Left colon (tissue), 2 donors: ENCODE data around the gene GFI1B. TPM values are rescaled to one million over a fixed set of nuclear protein-coding genes. Genes with fewer than 3 reads are reported as not detected.
"Not testable (repeated sequence)": the region's sequence is repeated elsewhere in the genome, so short reads cannot be mapped to it uniquely, and the experiment has no call there.

Experiments used
- ATAC-seq: fragments of 200-7000 bp; cut with Tn5 transposase; one replicate; pipeline ENCODE4 v1.9.1; 2020; ENCODE audit warnings: mild to moderate bottlenecking, moderate library complexity
- DNase-seq, 2 donors: peaks; one replicate each; pipeline ENCODE4 v3.0.0-alpha.2; 2020
- intact Hi-C, 2 donors: fragments of 100-400 bp; cut with DNase I in 1 of 2; cut with micrococcal nuclease in 1 of 2; formaldehyde crosslinking; loops; one replicate each; pipeline versions ENCODE4 v1.11.2 to v1.14.0; 2022; cut with DNase I, micrococcal nuclease
- total RNA-seq, 2 donors: library from RNA; stranded (reverse); fragmentation: NEBNext Ultra II Directional; extraction: Animal tissue kit (Norgen Biotek cat#: 25700); gene quantifications; one replicate each; pipeline ENCODE4 v1.2.1, GENCODE V29; 2021
- donor health status: DM: no; HTN: no; CAD: no.
- donor health status: DM: yes; HTN: yes; CAD: no.

GFI1B gene
- total RNA-seq, 2 donors from 2014 or later, result 0.89 to 1.3 TPM

DNA sequence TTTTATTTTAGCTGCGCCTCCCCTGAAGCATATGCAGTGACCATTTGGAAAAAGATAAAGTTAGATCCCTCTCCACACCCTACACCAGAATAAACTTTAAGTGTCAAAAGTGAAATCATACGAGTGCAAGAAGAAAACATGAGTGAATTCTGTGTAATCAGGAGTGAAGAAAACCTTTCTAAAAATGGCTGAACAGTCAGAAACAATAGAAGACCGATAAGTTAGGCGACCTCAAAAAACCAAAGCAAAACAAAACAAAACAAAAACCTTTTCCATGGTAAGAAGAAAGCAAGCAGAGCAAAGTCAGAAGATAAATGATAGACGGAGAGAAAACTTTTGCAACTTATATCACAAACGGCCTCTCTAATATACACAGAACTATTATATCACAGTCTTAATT is 17.5 kb upstream of the GFI1B start:
- intact Hi-C loops, result no loop called here
- DNase-seq (no peak), ATAC-seq (no peak)

DNA sequence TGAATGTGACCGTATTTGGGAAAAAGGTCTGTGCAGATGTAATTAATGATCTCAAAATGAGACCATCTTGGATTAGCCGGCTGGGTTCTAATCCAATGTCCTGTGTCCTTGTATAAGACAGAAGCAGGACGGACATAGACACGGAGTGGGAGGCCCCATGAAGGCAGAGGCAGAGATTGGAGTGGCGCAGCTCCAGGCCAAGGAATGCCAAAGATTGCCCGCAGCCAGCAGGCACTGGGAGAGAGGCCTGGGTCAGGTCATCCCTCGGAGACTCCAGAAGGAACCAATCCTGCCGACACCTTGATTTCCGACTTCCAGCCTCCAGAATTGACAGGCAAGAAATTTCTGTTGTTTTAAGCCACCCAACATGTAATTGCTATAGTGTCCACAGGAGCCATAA is 13.0 kb upstream of the GFI1B start:
- DNase-seq, result no peak
- no peak for ATAC-seq
- intact Hi-C loops, result no loop called here

DNA sequence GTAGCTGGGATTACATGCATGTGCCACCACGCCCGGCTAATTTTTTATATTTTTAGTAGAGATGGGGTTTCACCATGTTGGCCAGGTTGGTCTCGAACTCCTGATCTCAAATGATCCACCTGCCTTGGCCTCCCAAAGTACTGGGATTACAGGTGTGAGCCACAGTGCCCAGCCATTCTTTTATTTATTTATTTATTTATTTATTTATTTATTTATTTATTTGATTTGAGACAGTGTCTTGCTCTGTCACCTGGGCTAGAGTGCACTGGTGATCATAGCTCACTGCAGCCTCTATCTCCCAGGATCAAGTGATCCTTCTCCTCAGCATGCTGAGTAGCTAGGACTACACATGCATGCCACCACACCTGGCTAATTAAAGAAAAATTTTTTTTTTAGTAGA is 10.6 kb upstream of the GFI1B start:
- intact Hi-C loops, DNase-seq, ATAC-seq: not testable (repeated sequence)

DNA sequence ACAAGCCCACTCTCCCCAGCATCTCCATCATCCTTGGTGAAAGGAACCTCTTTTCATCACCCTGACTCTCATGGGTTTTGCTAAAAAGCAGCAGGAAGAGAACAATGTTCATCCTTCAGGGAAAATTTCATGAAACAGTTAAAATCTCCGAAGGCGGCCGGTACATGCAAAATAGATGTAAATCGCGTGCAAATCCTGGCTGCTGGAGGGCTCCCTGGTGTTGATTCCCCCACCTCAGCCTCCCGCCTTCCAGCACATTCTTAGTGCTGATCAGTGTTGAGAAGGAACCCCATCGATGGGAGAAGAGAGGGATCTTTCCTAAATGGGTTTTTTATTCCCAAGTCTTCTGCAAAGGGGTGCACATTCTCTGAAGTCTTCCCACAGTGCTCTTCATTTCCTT is 8.7 kb upstream of the GFI1B start:
- ATAC-seq (no peak), DNase-seq (no peak)
- intact Hi-C loops, result no loop called here

DNA sequence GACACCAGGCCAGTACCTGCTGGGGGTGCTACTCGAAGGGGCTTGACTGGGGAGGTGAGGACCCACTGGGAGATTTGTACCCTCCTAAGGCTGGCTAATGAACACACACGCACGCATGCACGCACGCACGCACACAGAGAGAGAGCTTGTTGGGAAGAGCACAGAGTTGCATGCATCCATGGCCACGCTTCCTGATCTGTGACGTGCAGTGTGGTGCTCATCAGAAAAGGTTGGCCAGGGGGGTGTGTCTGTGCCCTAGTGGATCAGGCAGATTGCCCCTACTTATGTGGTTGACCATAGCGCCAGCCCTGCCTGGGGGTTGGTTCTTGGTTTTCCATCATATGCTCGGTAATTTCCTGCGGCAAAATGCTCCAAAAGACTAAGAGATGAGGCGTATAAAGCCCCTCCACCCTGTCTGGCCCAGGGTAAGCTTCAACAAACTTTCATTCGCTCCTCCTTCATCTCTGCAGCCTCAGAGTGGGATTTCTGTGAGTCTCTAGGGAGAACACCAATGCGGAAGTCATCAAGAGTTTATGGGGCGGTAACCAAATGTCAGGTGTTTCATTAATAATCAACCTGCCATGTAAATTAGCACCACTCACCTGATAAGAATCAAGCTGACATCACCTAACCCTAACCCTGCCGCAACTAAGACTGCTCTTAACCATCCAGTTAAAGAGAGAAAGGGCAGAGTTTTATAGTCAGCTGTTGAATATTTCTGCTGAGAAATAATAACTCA is 8.0 kb upstream of the GFI1B start:
- intact Hi-C loops, result no loop called here
- peak; percentile 93 for ATAC-seq
- no peak for DNase-seq

DNA sequence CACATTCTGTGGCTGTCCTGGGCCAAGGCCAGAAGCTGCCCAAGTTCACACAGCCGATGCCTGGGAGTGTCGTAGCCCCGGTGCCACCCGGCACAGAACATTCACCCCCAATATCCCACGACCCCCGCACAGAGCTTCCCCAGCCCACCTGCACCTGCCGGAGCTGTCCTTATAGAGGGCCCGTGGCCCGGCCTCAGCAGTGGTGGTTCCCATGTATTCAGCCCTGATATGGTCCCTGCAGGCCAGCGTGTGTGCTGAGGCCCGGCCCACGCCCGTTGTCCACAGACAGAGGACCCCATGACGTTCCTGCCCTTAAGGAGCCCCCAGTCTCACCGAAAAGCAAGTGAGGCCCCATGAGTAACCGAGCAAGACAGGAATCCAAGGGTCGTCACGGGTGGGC is 5.3 kb upstream of the GFI1B start:
- intact Hi-C loops, result no loop called here
- no peak for DNase-seq
- no peak for ATAC-seq

DNA sequence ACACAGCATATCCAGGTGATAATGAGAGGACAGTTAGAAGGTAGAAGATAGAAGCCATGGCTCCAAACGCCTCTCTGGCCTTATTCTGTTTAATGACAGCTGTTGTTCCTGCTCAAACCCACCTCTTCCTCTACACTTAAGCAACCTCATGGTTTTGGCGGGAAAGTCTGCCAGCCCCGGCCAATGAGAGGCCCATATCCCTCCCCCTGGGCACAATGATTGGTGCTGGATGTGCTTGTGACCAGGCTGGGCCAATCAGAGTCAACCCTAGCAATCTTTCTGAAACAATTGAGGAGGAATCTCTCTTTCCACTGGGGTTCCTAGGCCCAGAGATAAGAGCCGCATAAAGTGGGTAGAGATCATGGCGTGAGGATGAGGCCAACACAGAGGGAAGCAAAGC is 4.8 kb upstream of the GFI1B start:
- intact Hi-C loops, result no loop called here
- no peak for DNase-seq
- ATAC-seq, result no peak

DNA sequence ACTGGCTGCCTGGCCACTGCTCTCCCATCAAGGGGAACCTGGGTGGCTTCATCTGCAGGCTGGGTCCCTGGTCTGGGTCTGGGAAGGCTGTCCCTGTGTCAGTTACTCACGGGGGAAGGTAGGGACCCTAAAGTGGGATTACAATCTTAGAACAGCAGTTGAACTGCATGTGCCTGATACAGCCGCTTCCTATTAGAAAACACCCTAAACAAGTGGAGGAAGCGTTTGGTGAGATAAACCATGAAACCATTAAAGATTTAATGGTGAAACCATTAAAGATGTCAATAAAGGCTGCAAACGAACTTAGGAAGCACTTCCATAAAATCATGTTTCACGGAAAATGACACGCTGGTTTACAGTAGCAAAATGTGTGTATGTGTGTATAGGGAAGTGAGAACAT is 2.5 kb upstream of the GFI1B start:
- intact Hi-C loops, result no loop called here
- DNase-seq (no peak), ATAC-seq (no peak)

DNA sequence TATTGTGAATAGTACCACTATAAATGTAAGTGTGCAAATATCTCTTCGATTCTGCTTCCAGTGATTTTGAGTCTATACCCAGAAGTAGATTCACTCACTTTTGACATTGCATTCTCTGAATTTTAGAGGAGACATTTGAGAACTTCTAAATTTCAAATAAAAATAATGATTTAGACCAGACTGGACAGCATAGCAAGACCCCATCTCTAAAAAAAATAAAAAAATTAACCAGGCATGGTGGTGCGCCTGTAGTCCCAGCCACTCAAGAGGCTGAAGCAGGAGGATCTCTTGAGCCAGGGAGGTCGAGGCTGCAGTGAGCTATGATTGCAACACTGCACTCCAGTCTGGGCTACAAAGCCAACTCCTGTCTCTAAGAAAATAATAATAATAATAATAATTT is 1.9 kb upstream of the GFI1B start:
- intact Hi-C loops, result no loop called here
- DNase-seq (no peak), ATAC-seq (no peak)

DNA sequence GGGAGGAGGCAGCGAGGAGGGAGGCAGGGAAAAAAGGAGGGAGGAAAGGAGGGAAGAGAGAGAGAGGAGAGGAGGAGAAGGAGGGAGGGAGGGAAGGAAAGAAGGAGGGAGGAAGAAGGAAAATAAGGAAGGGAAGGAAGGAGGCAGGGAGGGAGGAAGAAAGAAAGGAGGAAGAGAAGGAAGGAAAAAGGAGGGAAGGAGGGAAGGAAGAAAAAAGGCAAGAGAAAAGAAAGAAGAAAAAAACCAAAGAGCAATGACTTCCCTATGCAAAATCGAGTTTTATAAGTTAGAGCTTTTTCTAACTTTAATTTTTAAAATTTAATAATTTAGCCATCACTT is 413 bp upstream of the GFI1B start:
- intact Hi-C loops, result no loop called here
- ATAC-seq (no peak), DNase-seq (no peak)

DNA sequence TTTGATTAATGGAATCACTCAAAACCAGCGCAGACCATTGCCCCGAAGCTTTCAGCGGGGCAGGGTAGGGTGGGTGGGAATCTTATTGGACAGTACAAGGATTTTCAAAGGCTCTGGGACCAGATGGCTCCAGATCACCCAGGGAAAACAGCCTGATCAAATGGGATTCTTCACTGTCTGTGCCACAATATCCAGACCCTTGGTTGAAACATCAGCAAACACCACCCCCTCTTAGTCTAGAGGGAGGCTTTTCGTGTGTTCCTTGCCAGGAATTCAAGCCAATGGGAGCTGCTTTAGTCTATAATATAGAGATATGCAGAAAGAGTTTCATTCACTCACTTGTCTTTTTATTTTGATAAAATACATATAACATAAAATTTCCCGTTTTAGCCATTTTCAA is 1.7 kb downstream of the GFI1B start:
- DNase-seq, result no peak
- intact Hi-C loops, result no loop called here
- ATAC-seq, result no peak

DNA sequence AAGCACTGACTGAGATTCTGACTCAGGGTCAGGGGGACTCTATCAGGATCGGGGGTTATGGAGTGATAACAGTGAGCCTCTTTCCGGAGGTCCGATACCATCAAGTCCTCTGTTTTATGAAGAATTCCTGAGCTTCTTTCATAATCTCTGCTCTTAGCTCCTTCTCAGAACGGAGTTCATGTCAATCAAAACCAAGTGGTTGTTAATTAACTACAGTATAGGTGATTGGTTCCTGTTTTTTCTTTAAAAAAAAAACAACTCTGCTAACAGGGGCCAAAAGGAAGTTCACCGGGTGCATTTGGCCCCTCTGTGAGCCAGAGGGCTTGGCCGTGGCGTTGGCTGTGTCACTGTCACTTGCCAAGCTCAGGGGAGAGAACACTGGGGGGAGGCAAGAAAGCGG is 4.0 kb downstream of the GFI1B start:
- intact Hi-C loops, result no loop called here
- ATAC-seq (peak; percentile 46), DNase-seq (no peak)

DNA sequence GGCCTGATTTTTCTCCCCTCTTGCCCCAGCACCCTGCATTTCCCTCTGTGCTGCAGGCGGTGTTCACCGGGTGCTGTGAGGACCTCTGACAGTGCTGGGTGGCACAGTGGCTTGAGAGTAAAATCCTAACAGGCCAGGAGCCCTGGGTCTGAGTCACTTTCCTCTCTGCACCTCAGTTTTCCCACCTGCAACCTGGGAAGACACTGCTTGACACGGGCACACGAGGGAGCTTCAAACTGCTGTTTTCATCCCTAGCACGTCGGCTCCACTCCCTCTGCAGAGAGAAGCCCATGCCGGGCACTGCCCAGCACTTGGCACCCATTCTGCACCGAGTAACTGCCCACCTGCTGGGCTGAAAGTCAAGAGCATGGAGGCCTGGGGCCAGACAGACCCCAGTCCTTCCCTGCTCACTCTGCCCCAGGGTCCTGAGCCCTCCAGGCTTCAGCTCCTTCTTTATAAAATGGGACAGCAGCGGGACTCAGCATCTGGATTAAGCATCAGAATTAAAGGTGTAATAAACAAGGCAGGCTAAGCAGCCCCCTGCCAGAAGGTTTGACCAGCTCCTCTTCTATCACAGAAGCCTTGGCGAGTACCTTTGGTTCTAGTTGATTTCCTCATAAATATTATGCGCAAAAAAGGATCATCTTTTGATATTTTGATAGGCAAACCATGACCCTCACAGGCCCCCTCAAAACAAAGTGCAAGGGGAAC is 5.2 kb downstream of the GFI1B start:
- intact Hi-C loops, result no loop called here
- ATAC-seq, result no peak
- DNase-seq, result no peak

DNA sequence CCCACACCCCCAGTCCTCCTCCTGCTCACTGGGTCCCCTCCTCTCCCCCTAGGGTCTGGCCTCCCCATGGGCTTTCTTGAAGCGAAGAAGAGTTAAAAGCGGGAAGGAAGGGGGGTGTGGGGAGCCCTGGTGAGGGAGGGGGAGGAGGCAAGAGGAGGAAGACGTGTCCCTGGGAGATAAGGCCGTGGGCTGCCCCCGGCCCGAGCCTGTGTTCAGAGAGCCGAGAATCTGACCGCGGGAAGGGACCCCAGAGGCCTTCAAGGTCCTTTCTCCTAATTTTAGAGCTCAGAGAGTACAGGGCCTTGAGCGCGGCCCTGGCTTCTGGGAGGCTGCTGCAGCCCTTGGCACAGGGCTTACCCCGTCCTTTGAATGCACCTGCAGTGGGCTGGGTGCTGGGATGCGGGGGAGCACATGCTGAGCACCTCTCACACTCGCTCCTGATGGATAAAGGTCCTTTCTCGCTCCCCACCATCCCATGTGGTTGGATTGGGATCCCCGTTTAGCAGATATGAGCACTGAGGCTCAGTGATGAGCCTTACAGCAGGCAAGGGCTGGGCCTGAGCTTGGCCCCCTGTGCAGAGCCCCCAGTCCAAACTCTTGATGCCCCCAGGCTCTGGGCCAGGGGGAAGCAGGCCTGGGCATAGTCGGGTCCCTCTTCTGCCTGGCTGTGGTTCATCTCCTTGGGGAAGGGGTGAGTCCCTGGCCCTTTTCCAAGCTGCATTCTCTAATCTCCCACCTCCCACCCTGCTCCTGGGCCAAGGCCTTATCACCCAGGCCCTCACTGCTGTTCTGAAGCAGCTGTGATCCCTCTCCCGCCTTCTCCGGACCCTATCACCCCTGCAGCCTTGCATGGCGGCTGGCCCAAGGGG is 5.9 kb downstream of the GFI1B start:
- intact Hi-C loops, result no loop called here
- ATAC-seq, result no peak
- DNase-seq, result no peak

DNA sequence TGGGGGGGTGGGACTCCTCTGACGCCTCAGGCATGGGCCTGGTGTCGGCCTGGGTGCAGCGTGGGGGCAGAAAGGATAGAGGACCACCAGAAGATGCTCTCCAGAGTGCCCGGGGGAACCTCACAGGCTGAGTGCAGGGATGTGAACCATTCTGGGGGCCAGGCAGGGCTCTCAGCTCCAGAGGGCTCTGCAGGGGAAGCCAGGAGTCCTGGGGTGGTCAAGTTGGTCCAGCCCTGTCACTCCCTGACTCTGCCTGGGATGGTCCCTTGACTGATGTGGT is 6.5 kb downstream of the GFI1B start:
- ATAC-seq, result no peak
- intact Hi-C loops, result no loop called here

DNA sequence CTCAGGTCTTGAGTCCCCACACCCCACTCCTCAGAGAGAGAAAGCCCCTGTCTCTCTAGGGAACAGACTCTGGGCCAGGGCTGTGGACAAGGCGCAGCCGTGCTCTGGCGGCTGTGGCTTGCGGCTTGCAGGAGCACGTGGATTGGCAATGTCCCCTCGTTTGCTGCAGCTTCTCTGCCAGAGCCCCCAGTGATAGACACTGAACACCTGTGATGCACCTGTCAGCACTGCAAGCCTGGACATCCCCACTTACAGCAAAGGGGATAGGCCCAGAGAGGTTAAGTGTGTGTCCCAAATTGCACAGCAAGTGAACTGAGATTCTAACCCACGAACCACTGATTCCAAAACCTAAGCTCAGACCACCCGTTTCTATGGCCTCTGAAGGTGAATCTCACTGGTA is 7.0 kb downstream of the GFI1B start:
- no peak for DNase-seq
- intact Hi-C loops, result no loop called here
- no peak for ATAC-seq

More for the DNA sequence above, 6.5 kb downstream of the GFI1B start:
- no peak for DNase-seq

DNA sequence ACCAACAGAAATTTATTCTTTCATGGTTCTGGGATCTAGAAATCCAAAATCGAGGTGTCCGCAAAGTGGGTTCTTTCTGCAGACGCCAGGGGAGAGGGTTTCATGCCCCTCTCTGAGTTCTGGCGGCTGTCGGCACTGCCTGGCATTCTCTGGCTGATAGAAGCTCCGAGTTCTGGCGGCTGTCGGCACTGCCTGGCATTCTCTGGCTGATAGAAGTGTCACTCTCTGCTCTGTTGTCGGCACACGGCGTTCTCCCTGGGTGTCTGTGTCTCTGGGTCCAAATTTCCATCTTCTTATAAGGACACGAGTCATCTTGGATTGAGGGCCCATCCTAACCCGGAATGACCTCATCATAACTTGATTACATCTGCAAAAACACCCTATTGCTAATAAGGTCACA is 7.6 kb downstream of the GFI1B start:
- ATAC-seq (no peak), DNase-seq (no peak)
- intact Hi-C loops, result no loop called here

DNA sequence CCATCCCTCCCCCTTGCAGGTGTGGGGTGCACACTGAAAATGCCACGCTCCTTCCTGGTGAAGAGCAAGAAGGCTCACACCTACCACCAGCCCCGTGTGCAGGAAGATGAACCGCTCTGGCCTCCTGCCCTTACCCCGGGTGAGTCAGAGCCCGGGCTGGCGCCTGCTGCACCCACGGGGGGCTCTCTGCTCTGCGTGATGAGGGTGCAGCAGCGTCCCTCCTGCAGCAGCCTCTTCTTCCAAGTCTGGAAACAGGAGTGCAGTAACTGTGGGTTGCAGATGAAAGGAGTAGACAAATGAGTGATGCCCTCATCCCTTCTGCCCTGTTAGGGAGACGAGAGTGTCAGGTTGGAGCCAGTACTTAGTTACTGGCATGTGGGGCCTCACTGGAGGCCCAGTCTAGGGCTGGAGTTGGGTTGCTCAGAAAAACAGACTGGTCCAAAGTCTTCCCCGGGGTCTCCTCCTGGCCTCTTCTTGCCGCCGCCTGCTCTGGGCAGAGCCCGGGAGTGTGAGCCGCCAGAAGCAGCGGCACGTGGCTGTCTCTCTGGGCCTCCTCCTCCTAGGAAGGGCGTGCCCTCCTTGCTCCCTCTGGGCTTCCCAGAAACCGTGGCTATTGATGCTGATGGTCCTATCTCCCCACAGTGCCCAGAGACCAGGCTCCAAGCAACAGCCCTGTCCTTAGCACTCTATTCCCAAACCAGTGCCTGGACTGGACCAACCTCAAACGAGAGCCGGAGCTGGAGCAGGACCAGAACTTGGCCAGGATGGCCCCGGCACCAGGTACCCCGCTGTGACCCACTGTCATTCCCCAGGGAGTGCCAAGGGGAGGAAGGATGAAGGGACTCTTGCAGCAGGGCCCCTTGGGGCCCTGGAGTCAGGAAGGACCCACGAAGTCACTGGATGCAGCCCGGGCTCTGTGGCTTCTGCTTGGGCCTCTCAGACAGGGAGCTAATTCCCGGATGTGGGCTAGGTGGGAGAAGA is 8.4 kb downstream of the GFI1B start:
- ATAC-seq (peak; percentile 24), DNase-seq (no peak)
- intact Hi-C loops, result no loop called here
